HepG2 (cell line): ENCODE results near the gene RRAS. TPM values are rescaled to one million over a fixed set of nuclear protein-coding genes. Genes with fewer than 3 reads are reported as not detected.

Experiments used
- ATAC-seq: fragments of 200-7000 bp; cut with Tn5 transposase; 3 replicates; pipeline ENCODE4 v1.9.1; 2020; ENCODE audit warnings: mild to moderate bottlenecking, moderate library complexity
- BruUV-seq: library from RNA; stranded (reverse); fragments of 400-500 nt; replicated peaks from 2 replicates; lab custom pipeline; 2021; lab: Mats Ljungman, UMichigan
- CTCF ChIA-PET: fragments of 300-600 bp; formaldehyde crosslinking; extraction: SDS; loops from one replicate; lab custom pipeline; 2021; ENCODE audit warnings: low total read pairs, inconsistent platforms, low intra/inter-chr PET ratio; lab: Yijun Ruan, JAX
- POLR2A ChIA-PET: fragments of 350-600 bp; sonication (Branson Sonifier 250); formaldehyde crosslinking; loops from one replicate; lab custom pipeline; 2020; ENCODE audit warnings: antibody characterized with exemption, inconsistent platforms; lab: Yijun Ruan, JAX
- DNase-seq: peaks from one replicate; pipeline ENCODE4 v3.0.0-alpha.2; 2015; ENCODE audit warnings: low spot score
- FAIRE-seq: peaks from 3 replicates; lab custom pipeline; 2011; peaks lifted over from hg19 to GRCh38; lab: Jason Lieb, UNC
- H2AFZ ChIP-seq: one replicate; pipeline ENCODE4 v1.6.1; 2011; ENCODE audit warnings: low read length, inconsistent platforms
- H3K27ac ChIP-seq: fragments of 300-600 bp; 3 replicates; pipeline ENCODE4 v1.8.0; 2011; ENCODE audit warnings: mixed run types, mild to moderate bottlenecking, mixed read lengths, low read length, inconsistent platforms; ENCODE audit not compliant: insufficient read depth; ENCODE audit errors: extremely low read length
- H3K27me3 ChIP-seq, 2 experiments: fragments of 200-600 bp in 1 of 2; 2 replicates in 1 of 2; 3 replicates in 1 of 2; pipeline versions ENCODE4 v1.6.0 to v1.8.0; 2011; ENCODE audit warnings: low read length in 2 of 2, mild to moderate bottlenecking in 2 of 2, moderate library complexity in 2 of 2, inconsistent platforms in 1 of 2; ENCODE audit not compliant: insufficient read depth in 2 of 2, control insufficient read depth in 1 of 2
- H3K36me3 ChIP-seq, 2 experiments: fragments of 200-600 bp in 1 of 2; replicated peaks in 1 of 2; 2 replicates in 1 of 2; 3 replicates in 1 of 2; pipeline versions ENCODE4 v1.5.1 to v1.8.0; 2011; ENCODE audit warnings: low read length in 2 of 2, inconsistent platforms in 1 of 2; ENCODE audit not compliant: insufficient read depth in 2 of 2, control insufficient read depth in 1 of 2
- H3K4me1 ChIP-seq: 2 replicates; pipeline ENCODE4 v1.5.1; 2012; ENCODE audit warnings: low read length, inconsistent platforms; ENCODE audit not compliant: insufficient read depth
- H3K4me2 ChIP-seq: 2 replicates; pipeline ENCODE4 v1.6.0; 2011; ENCODE audit warnings: low read depth, low read length, inconsistent platforms
- H3K4me3 ChIP-seq, 3 experiments: fragments of 200-600 bp in 1 of 3; sonication (generic), shearing (Covaris generic) in 1 of 3; replicated peaks in 1 of 3; 2 replicates each; pipeline ENCODE4 v1.5.1; 2011 to 2016; ENCODE audit warnings: low read length in 3 of 3, inconsistent platforms in 2 of 3, low read depth in 2 of 3, mild to moderate bottlenecking in 2 of 3, control low read depth in 1 of 3, mixed read lengths in 1 of 3; ENCODE audit not compliant: insufficient read depth in 1 of 3
- H3K79me2 ChIP-seq: one replicate; pipeline ENCODE4 v1.6.1; 2011; ENCODE audit warnings: low read length, inconsistent platforms; ENCODE audit not compliant: insufficient read depth
- H3K9ac ChIP-seq: 2 replicates; pipeline ENCODE4 v1.6.0; 2011; ENCODE audit warnings: mild to moderate bottlenecking, low read depth, low read length, inconsistent platforms; ENCODE audit not compliant: insufficient read depth
- H3K9me3 ChIP-seq: 2 replicates; pipeline ENCODE4 v1.5.1; 2012; ENCODE audit warnings: mild to moderate bottlenecking, low read length
- H4K20me1 ChIP-seq: 2 replicates; pipeline ENCODE4 v1.6.0; 2011; ENCODE audit warnings: inconsistent platforms, mild to moderate bottlenecking, low read length, moderate library complexity; ENCODE audit not compliant: insufficient read depth
- AHDC1 ChIP-seq: sonication (generic); formaldehyde crosslinking; IDR thresholded peaks from 2 replicates; pipeline ENCODE4 v1.5.1; 2020; ENCODE audit warnings: mild to moderate bottlenecking, missing genetic modification reagents, borderline replicate concordance
- NAIF1 ChIP-seq: sonication (generic); formaldehyde crosslinking; IDR thresholded peaks from 2 replicates; pipeline ENCODE4 v1.5.0; 2020; ENCODE audit warnings: mild to moderate bottlenecking, missing genetic modification reagents, borderline replicate concordance
- PHF8 ChIP-seq: sonication (generic); formaldehyde crosslinking; IDR thresholded peaks from 2 replicates; pipeline ENCODE4 v1.5.0; 2020; ENCODE audit warnings: missing genetic modification reagents
- POLR2AphosphoS5 ChIP-seq: IDR thresholded peaks from 2 replicates; pipeline ENCODE4 v1.6.1; 2012; ENCODE audit warnings: low read depth, low read length
- RFXAP ChIP-seq: sonication (generic); formaldehyde crosslinking; IDR thresholded peaks from 2 replicates; pipeline ENCODE4 v1.4.0; 2020; ENCODE audit warnings: missing genetic modification reagents, borderline replicate concordance
- SSRP1 ChIP-seq: IDR thresholded peaks from 2 replicates; pipeline ENCODE4 v1.6.1; 2016; ENCODE audit warnings: control low read depth
- UBTF ChIP-seq: sonication (generic); formaldehyde crosslinking; IDR thresholded peaks from 2 replicates; pipeline ENCODE4 v1.4.0; 2020; ENCODE audit warnings: mild to moderate bottlenecking, missing genetic modification reagents
- XBP1 ChIP-seq: sonication (generic); formaldehyde crosslinking; IDR thresholded peaks from 2 replicates; pipeline ENCODE4 v1.5.0; 2020; ENCODE audit warnings: missing genetic modification reagents
- ZNF446 ChIP-seq: sonication (generic); formaldehyde crosslinking; IDR thresholded peaks from 2 replicates; pipeline ENCODE4 v1.5.0; 2020; ENCODE audit warnings: mild to moderate bottlenecking, missing genetic modification reagents
- ZNF543 ChIP-seq: sonication (generic); formaldehyde crosslinking; IDR thresholded peaks from 2 replicates; pipeline ENCODE4 v1.4.0; 2020; ENCODE audit warnings: mild to moderate bottlenecking, missing genetic modification reagents
- ZNF788 ChIP-seq: sonication (generic); formaldehyde crosslinking; IDR thresholded peaks from 2 replicates; pipeline ENCODE4 v1.5.0; 2020; ENCODE audit warnings: mild to moderate bottlenecking, missing genetic modification reagents, borderline replicate concordance
- WGBS: methylation state at CpG from one replicate; pipeline ENCODE4 v1.1.6; 2017; ENCODE audit warnings: low lambda C conversion rate; 5-methylcytosine and 5-hydroxymethylcytosine counted together
- in situ Hi-C: cut with HindIII; loops from 2 replicates; pipeline ENCODE4 v1.10.0; 2017; ENCODE audit warnings: low pct_unique_long_range_greater_than_20kb; ENCODE audit not compliant: extremely low pct_ligation_motif_present
- intact Hi-C: fragments of 100-400 bp; cut with micrococcal nuclease; formaldehyde crosslinking; loops from one replicate; pipeline ENCODE4 v1.10.0; 2022; ENCODE audit not compliant: unreplicated experiment
- polyA plus RNA-seq, 8 experiments: library from polyadenylated mRNA; depleted of rRNA in 3 of 8; stranded (reverse) in 7 of 8; unstranded in 1 of 8; fragments of >200 nt; fragmentation: Illumina TruSeq in 4 of 8; extraction: Trizol in 4 of 8; gene quantifications; 2 replicates each; pipeline versions ENCODE4 v1.2.1 to v1.2.3, GENCODE V29; 2011 to 2016; ENCODE audit warnings: low read depth in 4 of 8, missing spikeins in 1 of 8, mixed read lengths in 1 of 8; ENCODE audit not compliant: insufficient read depth in 1 of 8
- total RNA-seq, 5 experiments: library from RNA; depleted of rRNA; stranded (reverse); fragments of >200 nt; fragmentation: Illumina TruSeq; extraction: Trizol; gene quantifications; 2 replicates each; pipeline ENCODE4 v1.2.3, GENCODE V29; 2016; ENCODE audit warnings: low read depth in 1 of 5

Gene RRAS
- total and polyA plus RNA-seq, 2 of the 13 experiments (the other 11 are each of a cell fraction or from before 2014, with no cell fraction given), result 1.5 to 12.0 TPM

- Histone ChIP-seq H3K4me2 (peak overlapping the region; percentile 98), H3K4me3 (peak overlapping the region; percentile 63 to 96 (median 93)), H3K9me3 (no peaks in the 10 kb centered on the region), H3K36me3 (peaks cover 7 to 30% of the 10 kb centered on the region in 2 experiments)
- TF ChIP-seq NAIF1 (CRISPR knock-in tag) (0 out of 2 replicates have a peak, but pooled peaks have one; percentile 6), SSRP1 (CRISPR knock-in tag) (0 out of 2 replicates have a peak, but pooled peaks have one; percentile 49), POLR2AphosphoS5 (no peak), XBP1 (CRISPR knock-in tag) (no peak), ZNF788 (no peak), RFXAP (0 out of 2 replicates have a peak, but pooled peaks have one; percentile 2), ZNF446 (CRISPR knock-in tag) (peak; percentile 27; the same call in 1 of the 2 replicates), ZNF543 (0 out of 2 replicates have a peak, but pooled peaks have one; percentile 3), PHF8 (CRISPR knock-in tag) (0 out of 2 replicates have a peak, but pooled peaks have one; percentile 8), AHDC1 (peak; percentile 48; the same call in 1 of the 2 replicates), UBTF (CRISPR knock-in tag) (peak; percentile 29; the same call in 1 of the 2 replicates)
- TF ChIP-seq, all 625 proteins: peak for 8
- H4K20me1 ChIP-seq, result peaks cover 5% of the 10 kb centered on the region; the same call in 1 of the 2 replicates
- H3K27ac ChIP-seq, result peak overlapping the region; percentile 74
- BruUV-seq, result no TSS peak
- H3K4me1 ChIP-seq, result peaks cover 27% of the 10 kb centered on the region
- ChIA-PET CTCF (no interaction called here), POLR2A (interaction anchor here (1.0 to 5.7 kb wide), 6 partner anchors 12 to 152 kb away, joined by 3 to 92 read pairs (median 14); partner anchors contain the start of genes FCGRT, PRMT1, RRAS and SCAF1)
- DNase-seq (no peak), FAIRE-seq (no peak), ATAC-seq (no peak)
- under 1% methylated on average over 7 of the region's 7 CpGs for WGBS
- peak overlapping the region; percentile 90 for H3K9ac ChIP-seq
- H3K27me3 ChIP-seq, result no peaks in the 10 kb centered on the region; a peak in 1 of 5 replicates
- H3K79me2 ChIP-seq, result peaks cover 30% of the 10 kb centered on the region
- in situ Hi-C loops (no loop called here), intact Hi-C loops (loop anchor here (2.0 kb wide), 1 partner anchor 24 kb away; the partner anchor contains the start of gene RRAS)
- H2AFZ ChIP-seq, result no peak overlapping the region
Observed at GRCh38 chr19:49665036-49665350, 25.1 kb upstream of the RRAS start.
